ENCODE data around the gene ZNF57.
A peak's percentile ranks its signal among the peaks of the same experiment; 100 is the strongest.

The ZNF57 gene

DNA sequence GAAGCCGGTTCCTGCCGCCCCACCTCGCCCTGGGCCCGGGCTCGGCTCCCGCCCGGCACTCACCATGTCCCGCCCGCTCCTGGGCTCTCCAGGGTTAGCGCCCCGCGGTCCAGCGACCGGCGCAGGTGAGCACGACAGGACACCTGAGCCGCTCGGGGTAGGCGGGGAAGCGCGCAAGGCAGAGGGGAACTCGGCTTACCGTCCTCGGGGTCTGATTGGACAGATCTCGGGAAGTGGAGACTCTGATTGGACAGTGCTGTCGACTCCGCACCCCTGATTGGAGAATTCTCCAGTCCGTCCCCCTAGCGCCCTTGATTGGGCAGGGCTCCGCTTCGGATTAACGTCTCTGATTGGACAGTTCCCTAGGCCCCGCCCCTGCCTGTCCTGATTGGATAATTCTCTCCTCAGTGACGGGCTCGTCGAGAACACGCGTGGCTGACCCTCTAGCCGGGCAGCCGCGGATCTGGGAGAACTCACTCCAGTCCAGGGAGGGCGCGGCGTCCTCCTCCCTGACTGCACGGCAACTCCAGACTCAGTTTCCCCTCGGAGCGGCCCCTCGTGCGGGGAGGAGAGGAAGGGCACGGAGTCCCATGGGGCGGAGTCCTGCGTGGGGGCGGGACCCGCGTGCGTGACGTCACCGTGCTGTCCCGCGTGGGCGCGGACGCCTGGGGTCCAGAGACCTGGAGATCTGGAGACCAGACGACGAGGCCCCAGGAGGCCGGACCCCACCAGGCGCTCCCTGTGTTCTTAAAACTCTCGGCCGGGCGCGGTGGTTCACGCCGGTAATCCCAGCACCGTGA, 44.2 kb downstream of the ZNF57 start, which contains the start of gene ZNF77 (continued):
- TF ChIP-seq ZNF549 (tag by site-specific recombination; IDR thresholded peaks at IDR 0.05) (no peak), ZNF132 (tag by site-specific recombination; IDR thresholded peaks at IDR 0.05; ENCODE audit: borderline replicate concordance) (no peak), ZNF510 (tag by site-specific recombination; IDR thresholded peaks at IDR 0.05; ENCODE audit: insufficient replicate concordance) (no peak), ZNF23 (tag by site-specific recombination; IDR thresholded peaks at IDR 0.05; ENCODE audit: borderline replicate concordance) (no peak), KLF1 (tag by site-specific recombination; IDR thresholded peaks at IDR 0.05) (peak; percentile 78), ZNF324 (tag by site-specific recombination; IDR thresholded peaks at IDR 0.05) (peak; percentile 85), ZNF341 (tag by site-specific recombination; IDR thresholded peaks at IDR 0.05; ENCODE audit: low read depth) (peak; percentile 39; the same call in 1 of the 2 replicates), FEZF1 (tag by site-specific recombination; IDR thresholded peaks at IDR 0.05) (0 out of 2 replicates have a peak, but pooled peaks have one; percentile 17), ZNF138 (tag by site-specific recombination; IDR thresholded peaks at IDR 0.05; ENCODE audit: borderline replicate concordance) (no peak), ZNF169 (tag by site-specific recombination; IDR thresholded peaks at IDR 0.05) (no peak), ZNF707 (tag by site-specific recombination; IDR thresholded peaks at IDR 0.05) (no peak), ZBTB1 (tag by site-specific recombination; IDR thresholded peaks at IDR 0.05) (no peak), SP7 (tag by site-specific recombination; IDR thresholded peaks at IDR 0.05) (peak; percentile 84), ZNF792 (tag by site-specific recombination; IDR thresholded peaks at IDR 0.05) (no peak; the same call in 1 of the 2 replicates), ZNF670 (tag by site-specific recombination; IDR thresholded peaks at IDR 0.05; ENCODE audit: low read depth) (no peak), ZNF626 (tag by site-specific recombination; IDR thresholded peaks at IDR 0.05) (no peak), ZNF791 (tag by site-specific recombination; IDR thresholded peaks at IDR 0.05) (no peak), ZNF426 (tag by site-specific recombination; IDR thresholded peaks at IDR 0.05) (no peak), ZNF785 (tag by site-specific recombination; IDR thresholded peaks at IDR 0.05) (peak; percentile 99), ZBTB17 (tag by site-specific recombination; IDR thresholded peaks at IDR 0.05) (no peak), BCL11B (tag by site-specific recombination; IDR thresholded peaks at IDR 0.05; ENCODE audit: low read depth) (peak; percentile 94; the same call in 1 of the 2 replicates), ZNF302 (tag by site-specific recombination; IDR thresholded peaks at IDR 0.05; ENCODE audit: low read depth) (no peak), REST (tag by site-specific recombination; IDR thresholded peaks at IDR 0.05) (peak; percentile 43; the same call in 1 of the 2 replicates), GFI1B (tag by site-specific recombination; IDR thresholded peaks at IDR 0.05) (no peak), MEIS1 (CRISPR knock-in tag; IDR thresholded peaks at IDR 0.05; ENCODE audit: borderline replicate concordance) (no peak)
- TF ChIP-seq, protein P1, sequence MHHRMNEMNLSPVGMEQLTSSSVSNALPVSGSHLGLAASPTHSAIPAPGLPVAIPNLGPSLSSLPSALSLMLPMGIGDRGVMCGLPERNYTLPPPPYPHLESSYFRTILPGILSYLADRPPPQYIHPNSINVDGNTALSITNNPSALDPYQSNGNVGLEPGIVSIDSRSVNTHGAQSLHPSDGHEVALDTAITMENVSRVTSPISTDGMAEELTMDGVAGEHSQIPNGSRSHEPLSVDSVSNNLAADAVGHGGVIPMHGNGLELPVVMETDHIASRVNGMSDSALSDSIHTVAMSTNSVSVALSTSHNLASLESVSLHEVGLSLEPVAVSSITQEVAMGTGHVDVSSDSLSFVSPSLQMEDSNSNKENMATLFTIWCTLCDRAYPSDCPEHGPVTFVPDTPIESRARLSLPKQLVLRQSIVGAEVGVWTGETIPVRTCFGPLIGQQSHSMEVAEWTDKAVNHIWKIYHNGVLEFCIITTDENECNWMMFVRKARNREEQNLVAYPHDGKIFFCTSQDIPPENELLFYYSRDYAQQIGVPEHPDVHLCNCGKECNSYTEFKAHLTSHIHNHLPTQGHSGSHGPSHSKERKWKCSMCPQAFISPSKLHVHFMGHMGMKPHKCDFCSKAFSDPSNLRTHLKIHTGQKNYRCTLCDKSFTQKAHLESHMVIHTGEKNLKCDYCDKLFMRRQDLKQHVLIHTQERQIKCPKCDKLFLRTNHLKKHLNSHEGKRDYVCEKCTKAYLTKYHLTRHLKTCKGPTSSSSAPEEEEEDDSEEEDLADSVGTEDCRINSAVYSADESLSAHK (tag by site-specific recombination; IDR thresholded peaks at IDR 0.05) = 0 out of 2 replicates have a peak, but pooled peaks have one; percentile 47
- TF ChIP-seq, protein P2, sequence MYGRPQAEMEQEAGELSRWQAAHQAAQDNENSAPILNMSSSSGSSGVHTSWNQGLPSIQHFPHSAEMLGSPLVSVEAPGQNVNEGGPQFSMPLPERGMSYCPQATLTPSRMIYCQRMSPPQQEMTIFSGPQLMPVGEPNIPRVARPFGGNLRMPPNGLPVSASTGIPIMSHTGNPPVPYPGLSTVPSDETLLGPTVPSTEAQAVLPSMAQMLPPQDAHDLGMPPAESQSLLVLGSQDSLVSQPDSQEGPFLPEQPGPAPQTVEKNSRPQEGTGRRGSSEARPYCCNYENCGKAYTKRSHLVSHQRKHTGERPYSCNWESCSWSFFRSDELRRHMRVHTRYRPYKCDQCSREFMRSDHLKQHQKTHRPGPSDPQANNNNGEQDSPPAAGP (tag by site-specific recombination; IDR thresholded peaks at IDR 0.05) = peak; percentile 88
- TF ChIP-seq, protein P3, sequence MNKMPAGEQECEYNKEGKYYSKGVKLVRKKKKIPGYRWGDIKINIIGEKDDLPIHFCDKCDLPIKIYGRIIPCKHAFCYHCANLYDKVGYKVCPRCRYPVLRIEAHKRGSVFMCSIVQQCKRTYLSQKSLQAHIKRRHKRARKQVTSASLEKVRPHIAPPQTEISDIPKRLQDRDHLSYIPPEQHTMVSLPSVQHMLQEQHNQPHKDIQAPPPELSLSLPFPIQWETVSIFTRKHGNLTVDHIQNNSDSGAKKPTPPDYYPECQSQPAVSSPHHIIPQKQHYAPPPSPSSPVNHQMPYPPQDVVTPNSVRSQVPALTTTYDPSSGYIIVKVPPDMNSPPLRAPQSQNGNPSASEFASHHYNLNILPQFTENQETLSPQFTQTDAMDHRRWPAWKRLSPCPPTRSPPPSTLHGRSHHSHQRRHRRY (tag by site-specific recombination; IDR thresholded peaks at IDR 0.05) = no peak
- TF ChIP-seq, protein P4, sequence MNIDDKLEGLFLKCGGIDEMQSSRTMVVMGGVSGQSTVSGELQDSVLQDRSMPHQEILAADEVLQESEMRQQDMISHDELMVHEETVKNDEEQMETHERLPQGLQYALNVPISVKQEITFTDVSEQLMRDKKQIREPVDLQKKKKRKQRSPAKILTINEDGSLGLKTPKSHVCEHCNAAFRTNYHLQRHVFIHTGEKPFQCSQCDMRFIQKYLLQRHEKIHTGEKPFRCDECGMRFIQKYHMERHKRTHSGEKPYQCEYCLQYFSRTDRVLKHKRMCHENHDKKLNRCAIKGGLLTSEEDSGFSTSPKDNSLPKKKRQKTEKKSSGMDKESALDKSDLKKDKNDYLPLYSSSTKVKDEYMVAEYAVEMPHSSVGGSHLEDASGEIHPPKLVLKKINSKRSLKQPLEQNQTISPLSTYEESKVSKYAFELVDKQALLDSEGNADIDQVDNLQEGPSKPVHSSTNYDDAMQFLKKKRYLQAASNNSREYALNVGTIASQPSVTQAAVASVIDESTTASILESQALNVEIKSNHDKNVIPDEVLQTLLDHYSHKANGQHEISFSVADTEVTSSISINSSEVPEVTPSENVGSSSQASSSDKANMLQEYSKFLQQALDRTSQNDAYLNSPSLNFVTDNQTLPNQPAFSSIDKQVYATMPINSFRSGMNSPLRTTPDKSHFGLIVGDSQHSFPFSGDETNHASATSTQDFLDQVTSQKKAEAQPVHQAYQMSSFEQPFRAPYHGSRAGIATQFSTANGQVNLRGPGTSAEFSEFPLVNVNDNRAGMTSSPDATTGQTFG (tag by site-specific recombination; IDR thresholded peaks at IDR 0.05; ENCODE audit: borderline replicate concordance) = no peak
